ENCODE measurements around the gene SETBP1.

DNA sequence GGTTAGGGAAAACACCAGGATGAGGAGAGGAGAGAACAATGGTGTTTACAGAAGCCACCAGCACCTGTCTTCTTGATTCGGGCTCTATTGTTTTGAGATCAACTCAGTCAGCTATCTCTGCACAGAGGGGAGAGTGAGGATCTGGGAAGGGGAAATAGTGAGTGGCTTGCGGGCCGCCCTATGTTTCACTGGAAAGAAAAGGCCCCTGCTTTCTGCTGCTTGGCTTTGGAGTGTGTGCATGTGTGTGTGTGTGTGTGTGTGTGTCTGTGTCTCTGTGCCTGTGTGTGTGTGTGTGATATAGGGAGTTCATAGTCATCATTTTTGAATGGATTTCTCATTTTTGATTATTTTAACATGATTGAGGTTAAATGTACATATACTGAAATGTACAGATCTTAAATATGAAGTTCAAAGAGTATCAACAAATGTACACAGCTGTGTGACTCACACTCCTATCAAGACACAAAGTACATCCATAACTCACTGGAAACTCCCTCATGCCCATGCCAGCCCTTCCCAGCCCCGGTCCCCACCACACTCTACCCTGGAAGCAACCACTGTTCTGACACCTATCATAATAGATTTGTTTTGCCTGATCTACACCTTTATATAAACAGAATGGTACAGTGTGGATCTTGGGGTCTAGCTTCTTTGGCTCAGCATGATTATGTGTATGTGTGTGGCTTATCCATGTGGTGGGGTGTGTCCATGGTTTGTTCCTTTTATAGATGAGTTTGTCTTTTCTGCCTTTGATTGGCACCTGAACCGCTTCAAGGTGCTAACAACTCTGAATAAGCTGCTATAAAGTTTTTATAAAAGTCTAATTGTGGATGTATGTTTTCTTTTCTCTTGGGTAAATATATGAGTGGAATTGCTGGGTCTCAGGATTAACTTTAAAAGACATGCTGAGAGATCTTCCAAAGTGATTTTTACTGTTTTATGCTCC, 258.3 kb downstream of the SETBP1 start:
- TF ChIP-seq, protein P1, sequence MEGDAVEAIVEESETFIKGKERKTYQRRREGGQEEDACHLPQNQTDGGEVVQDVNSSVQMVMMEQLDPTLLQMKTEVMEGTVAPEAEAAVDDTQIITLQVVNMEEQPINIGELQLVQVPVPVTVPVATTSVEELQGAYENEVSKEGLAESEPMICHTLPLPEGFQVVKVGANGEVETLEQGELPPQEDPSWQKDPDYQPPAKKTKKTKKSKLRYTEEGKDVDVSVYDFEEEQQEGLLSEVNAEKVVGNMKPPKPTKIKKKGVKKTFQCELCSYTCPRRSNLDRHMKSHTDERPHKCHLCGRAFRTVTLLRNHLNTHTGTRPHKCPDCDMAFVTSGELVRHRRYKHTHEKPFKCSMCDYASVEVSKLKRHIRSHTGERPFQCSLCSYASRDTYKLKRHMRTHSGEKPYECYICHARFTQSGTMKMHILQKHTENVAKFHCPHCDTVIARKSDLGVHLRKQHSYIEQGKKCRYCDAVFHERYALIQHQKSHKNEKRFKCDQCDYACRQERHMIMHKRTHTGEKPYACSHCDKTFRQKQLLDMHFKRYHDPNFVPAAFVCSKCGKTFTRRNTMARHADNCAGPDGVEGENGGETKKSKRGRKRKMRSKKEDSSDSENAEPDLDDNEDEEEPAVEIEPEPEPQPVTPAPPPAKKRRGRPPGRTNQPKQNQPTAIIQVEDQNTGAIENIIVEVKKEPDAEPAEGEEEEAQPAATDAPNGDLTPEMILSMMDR (IDR thresholded peaks at IDR 0.05): no peak
- no peak for TF ChIP-seq POLR2A (IDR thresholded peaks at IDR 0.05)
